Loucy (cell line): ENCODE data around the gene DEFB110.

ENCODE experiments used
- H2AFZ ChIP-seq: fragments of 200-600 bp; sonication (generic); 2 replicates; pipeline ENCODE4 v1.6.0; 2016; ENCODE audit warnings: antibody characterized with exemption, mild to moderate bottlenecking, low read length, moderate library complexity
- H3F3A ChIP-seq: fragments of 200-600 bp; 2 replicates; pipeline ENCODE4 v1.6.0; 2016; ENCODE audit warnings: antibody characterized with exemption, low read depth, mild to moderate bottlenecking
- H3K27me3 ChIP-seq: fragments of 200-600 bp; sonication (generic); 2 replicates; pipeline ENCODE4 v1.6.1; 2014; ENCODE audit warnings: low read length, mild to moderate bottlenecking; ENCODE audit not compliant: insufficient read depth, poor library complexity, severe bottlenecking
- H3K36me3 ChIP-seq: fragments of 200-600 bp; sonication (generic); 2 replicates; pipeline ENCODE4 v1.6.1; 2016; ENCODE audit warnings: low read length; ENCODE audit not compliant: insufficient read depth
- H3K4me1 ChIP-seq: fragments of 200-600 bp; sonication (generic); 2 replicates; pipeline ENCODE4 v1.5.1; 2014; ENCODE audit warnings: low read length, mild to moderate bottlenecking; ENCODE audit not compliant: insufficient read depth, poor library complexity, severe bottlenecking
- H3K4me2 ChIP-seq: fragments of 200-600 bp; sonication (generic); 2 replicates; pipeline ENCODE4 v1.6.0; 2014; ENCODE audit warnings: antibody characterized with exemption, low read length, low read depth, mild to moderate bottlenecking; ENCODE audit not compliant: poor library complexity, severe bottlenecking
- H3K4me3 ChIP-seq: fragments of 200-600 bp; sonication (generic); 2 replicates; pipeline ENCODE4 v1.5.1; 2014; ENCODE audit warnings: low read length, mild to moderate bottlenecking, mixed read lengths; ENCODE audit not compliant: poor library complexity, severe bottlenecking
- H3K79me2 ChIP-seq: fragments of 200-600 bp; sonication (generic); 2 replicates; pipeline ENCODE4 v1.6.1; 2014; ENCODE audit warnings: low read length; ENCODE audit not compliant: insufficient read depth
- H3K9ac ChIP-seq: fragments of 200-600 bp; sonication (generic); 2 replicates; pipeline ENCODE4 v1.6.0; 2014; ENCODE audit warnings: mild to moderate bottlenecking, low read depth, low read length, moderate library complexity; ENCODE audit not compliant: poor library complexity, severe bottlenecking
- H3K9me2 ChIP-seq: fragments of 200-600 bp; sonication (generic); replicated peaks from 2 replicates; pipeline ENCODE4 v1.6.1; 2016; ENCODE audit warnings: low read depth, low read length, mixed read lengths
- H3K9me3 ChIP-seq: fragments of 200-600 bp; sonication (generic); 2 replicates; pipeline ENCODE4 v1.6.1; 2014; ENCODE audit warnings: mild to moderate bottlenecking, antibody characterized with exemption, low read length, low read depth; ENCODE audit not compliant: insufficient read depth
- H4K20me1 ChIP-seq: fragments of 200-600 bp; sonication (generic); 2 replicates; pipeline ENCODE4 v1.6.0; 2014; ENCODE audit warnings: antibody characterized with exemption, low read length, mild to moderate bottlenecking; ENCODE audit not compliant: insufficient read depth, poor library complexity, severe bottlenecking
- EZH2phosphoT487 ChIP-seq: fragments of 200-600 bp; IDR thresholded peaks from 2 replicates; pipeline ENCODE4 v1.6.1; 2018; ENCODE audit warnings: antibody characterized with exemption, mild to moderate bottlenecking, moderate library complexity, borderline replicate concordance
- TF ChIP-seq, protein P1 (sequence below): fragments of 200-600 bp; sonication (generic); conservative IDR thresholded peaks from 2 replicates; pipeline ENCODE4 v1.5.1; 2014; ENCODE audit warnings: mild to moderate bottlenecking, antibody characterized with exemption, low read length

The DEFB110 gene

GRCh38 chr6:50056242-50056641 lies 34.4 kb upstream of the DEFB110 start:
- no peaks in the 10 kb centered on the region for H3K79me2 ChIP-seq
- H4K20me1 ChIP-seq = no peaks in the 10 kb centered on the region
- H2AFZ ChIP-seq = no peak overlapping the region
- no peaks in the 10 kb centered on the region for H3K4me1 ChIP-seq
- no peak overlapping the region for H3K4me2 ChIP-seq
- H3K27me3 ChIP-seq = no peaks in the 10 kb centered on the region
- H3K4me3 ChIP-seq = no peak overlapping the region
- no peak overlapping the region for H3K9ac ChIP-seq
- no peaks in the 10 kb centered on the region for H3K9me2 ChIP-seq
- no peaks in the 10 kb centered on the region for H3F3A ChIP-seq
- TF ChIP-seq EZH2phosphoT487 = no peak
- TF ChIP-seq, protein P1, sequence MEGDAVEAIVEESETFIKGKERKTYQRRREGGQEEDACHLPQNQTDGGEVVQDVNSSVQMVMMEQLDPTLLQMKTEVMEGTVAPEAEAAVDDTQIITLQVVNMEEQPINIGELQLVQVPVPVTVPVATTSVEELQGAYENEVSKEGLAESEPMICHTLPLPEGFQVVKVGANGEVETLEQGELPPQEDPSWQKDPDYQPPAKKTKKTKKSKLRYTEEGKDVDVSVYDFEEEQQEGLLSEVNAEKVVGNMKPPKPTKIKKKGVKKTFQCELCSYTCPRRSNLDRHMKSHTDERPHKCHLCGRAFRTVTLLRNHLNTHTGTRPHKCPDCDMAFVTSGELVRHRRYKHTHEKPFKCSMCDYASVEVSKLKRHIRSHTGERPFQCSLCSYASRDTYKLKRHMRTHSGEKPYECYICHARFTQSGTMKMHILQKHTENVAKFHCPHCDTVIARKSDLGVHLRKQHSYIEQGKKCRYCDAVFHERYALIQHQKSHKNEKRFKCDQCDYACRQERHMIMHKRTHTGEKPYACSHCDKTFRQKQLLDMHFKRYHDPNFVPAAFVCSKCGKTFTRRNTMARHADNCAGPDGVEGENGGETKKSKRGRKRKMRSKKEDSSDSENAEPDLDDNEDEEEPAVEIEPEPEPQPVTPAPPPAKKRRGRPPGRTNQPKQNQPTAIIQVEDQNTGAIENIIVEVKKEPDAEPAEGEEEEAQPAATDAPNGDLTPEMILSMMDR = no peak
- no peaks in the 10 kb centered on the region for H3K9me3 ChIP-seq
- no peaks in the 10 kb centered on the region for H3K36me3 ChIP-seq

GRCh38 chr6:50049829-50050228 lies 28.0 kb upstream of the DEFB110 start, which contains the start of gene DEFB112:
TSS of gene DEFB112 (minus strand) at chr6:50049929. CDS start at chr6:50049869, 60 bp downstream.
- no peaks in the 10 kb centered on the region for H3K9me3 ChIP-seq
- no peaks in the 10 kb centered on the region for H3K79me2 ChIP-seq
- no peaks in the 10 kb centered on the region for H3K4me1 ChIP-seq
- no peaks in the 10 kb centered on the region for H3K36me3 ChIP-seq
- H3K9ac ChIP-seq = no peak within 1 kb of the TSS
- H4K20me1 ChIP-seq = no peaks in the 10 kb centered on the region
- TF ChIP-seq EZH2phosphoT487 = no peak
- TF ChIP-seq, protein P1 = no peak
- H2AFZ ChIP-seq = no peak within 1 kb of the TSS
- H3K4me3 ChIP-seq = no peak within 1 kb of the TSS
- no peaks in the 10 kb centered on the region for H3F3A ChIP-seq
- H3K9me2 ChIP-seq = no peaks in the 10 kb centered on the region
- H3K27me3 ChIP-seq = no peaks in the 10 kb centered on the region
- no peak within 1 kb of the TSS for H3K4me2 ChIP-seq

DNA sequence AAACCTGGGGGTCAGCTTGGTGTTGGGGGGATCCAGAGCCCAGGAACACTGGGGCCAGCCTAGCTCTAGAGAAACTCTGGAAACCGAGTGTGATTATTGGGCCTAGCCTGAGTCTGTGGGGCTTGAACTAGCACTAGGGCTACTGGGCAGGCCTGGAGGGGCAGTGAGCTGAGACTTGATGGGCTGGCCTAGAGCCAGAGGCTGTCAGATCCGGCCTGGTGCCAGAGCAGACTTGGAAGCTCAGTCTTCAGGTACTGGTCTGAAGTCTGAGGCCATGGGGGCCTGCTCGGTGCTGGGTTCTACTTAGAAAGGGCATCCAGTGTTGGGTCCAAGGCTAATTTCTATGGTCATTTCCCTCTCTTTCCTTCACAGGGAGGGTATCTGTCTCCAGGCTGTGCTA lies 25.2 kb upstream of the DEFB110 start:
- Histone ChIP-seq H3K4me2 (no peak overlapping the region), H3K9me3 (no peaks in the 10 kb centered on the region), H4K20me1 (no peaks in the 10 kb centered on the region), H3K9ac (no peak overlapping the region), H2AFZ (no peak overlapping the region), H3K4me3 (no peak overlapping the region), H3K27me3 (no peaks in the 10 kb centered on the region), H3K9me2 (no peaks in the 10 kb centered on the region), H3K36me3 (no peaks in the 10 kb centered on the region), H3K4me1 (no peaks in the 10 kb centered on the region), H3K79me2 (no peaks in the 10 kb centered on the region), H3F3A (no peaks in the 10 kb centered on the region)
- TF ChIP-seq EZH2phosphoT487 = no peak
- TF ChIP-seq, protein P1 = no peak
